HG03280 (cell line): ENCODE results near the gene RMDN2.

Experiments
- ATAC-seq: cut with Tn5 transposase; IDR thresholded peaks from one replicate; pipeline ENCODE4 v1.9.1; 2021; ENCODE audit warnings: mild to moderate bottlenecking, moderate library complexity; ENCODE audit not compliant: unreplicated experiment

RMDN2 gene, protein sequence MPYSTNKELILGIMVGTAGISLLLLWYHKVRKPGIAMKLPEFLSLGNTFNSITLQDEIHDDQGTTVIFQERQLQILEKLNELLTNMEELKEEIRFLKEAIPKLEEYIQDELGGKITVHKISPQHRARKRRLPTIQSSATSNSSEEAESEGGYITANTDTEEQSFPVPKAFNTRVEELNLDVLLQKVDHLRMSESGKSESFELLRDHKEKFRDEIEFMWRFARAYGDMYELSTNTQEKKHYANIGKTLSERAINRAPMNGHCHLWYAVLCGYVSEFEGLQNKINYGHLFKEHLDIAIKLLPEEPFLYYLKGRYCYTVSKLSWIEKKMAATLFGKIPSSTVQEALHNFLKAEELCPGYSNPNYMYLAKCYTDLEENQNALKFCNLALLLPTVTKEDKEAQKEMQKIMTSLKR

DNA sequence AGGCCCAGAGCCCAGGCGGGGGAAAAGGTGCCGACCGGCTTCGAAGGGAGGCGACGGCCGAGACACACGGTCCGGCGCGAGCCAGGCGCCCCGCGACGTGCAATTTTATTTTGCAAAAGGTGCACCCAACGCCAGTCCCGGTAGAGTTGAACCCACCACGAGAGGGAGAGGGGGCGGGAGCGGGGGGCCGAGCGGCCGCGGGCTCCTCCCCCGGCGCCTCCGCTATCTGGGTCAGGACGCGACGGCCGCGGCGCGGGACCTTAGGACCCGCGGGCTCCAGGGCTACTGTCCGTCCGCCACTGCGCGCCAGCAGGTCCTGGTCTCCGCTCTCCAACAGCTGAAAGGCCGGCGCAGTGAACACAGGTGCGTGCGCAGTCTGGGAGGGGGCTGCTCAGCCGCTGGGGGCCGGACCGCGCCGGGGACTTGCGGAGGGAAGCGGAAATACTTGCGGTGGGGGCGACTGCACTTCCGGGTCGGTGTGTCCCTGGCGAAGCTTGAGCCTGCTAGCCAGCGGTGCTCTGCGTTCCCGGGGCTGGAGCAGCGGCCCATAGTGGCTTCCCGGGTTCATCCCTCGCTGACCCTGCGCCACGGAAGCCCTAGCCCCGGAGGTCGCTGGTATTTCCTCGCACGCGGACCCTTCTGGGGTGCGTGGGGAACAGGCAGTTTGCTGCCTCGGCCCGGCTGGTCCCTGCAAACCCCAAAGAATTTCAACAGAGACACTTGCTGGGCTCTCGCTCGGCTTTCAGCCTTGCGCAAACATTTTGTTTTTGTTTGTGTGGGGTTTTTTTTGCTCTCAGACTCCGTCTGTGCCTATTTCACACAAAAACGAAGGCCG lies at the start of gene RMDN2:
Gene RMDN2, plus strand, starts transcription at position 225 of the 835 bp plus-strand sequence. CDS start 3,991 bp downstream, outside the sequence.
- peak; percentile 89 for ATAC-seq

DNA sequence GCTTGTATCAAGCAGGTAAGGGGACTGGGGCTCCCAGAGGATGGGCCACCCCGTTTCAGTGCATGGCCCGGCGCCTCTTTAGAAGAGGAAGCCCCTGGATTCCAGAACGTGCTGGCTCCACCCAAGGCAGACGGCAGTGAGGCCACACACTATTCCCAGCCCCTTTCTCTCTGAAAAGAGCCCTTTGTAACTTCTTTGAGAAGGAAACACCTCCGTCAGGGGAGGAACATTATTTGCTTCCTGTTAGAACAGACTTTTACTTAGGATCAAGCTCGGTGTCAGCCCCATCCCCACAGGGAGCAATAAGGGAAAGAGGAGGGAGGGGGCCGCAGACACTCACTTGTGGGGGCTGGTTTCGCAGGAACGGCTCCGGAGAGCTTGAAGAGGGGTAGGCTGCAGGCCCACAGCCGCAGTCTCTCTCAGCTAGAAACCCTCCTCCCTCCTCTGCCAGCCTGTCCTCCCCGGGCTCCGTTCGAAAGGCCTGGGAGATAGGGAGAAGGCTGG lies 49.6 kb upstream of the RMDN2 start:
- no peak for ATAC-seq

DNA sequence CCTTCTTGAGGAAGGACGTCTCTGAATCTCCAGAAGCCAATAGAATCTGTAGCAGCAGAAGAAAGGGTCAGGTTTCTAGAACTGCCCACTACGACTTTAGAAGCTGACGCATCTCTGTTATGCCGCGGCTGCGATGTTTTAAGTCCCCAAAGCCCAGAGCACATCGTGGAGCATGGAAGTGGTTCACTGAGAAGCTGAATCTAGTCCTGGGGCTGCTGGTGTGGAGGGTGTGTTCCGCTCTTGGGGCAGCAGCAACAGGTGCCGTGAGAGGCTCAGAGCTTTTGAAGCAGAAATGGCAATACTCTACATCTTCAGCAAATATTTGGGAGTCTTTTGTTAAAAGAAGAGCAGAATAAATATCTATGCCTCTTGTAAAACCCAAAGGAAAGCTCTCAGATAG lies 48.9 kb upstream of the RMDN2 start:
- ATAC-seq = no peak

DNA sequence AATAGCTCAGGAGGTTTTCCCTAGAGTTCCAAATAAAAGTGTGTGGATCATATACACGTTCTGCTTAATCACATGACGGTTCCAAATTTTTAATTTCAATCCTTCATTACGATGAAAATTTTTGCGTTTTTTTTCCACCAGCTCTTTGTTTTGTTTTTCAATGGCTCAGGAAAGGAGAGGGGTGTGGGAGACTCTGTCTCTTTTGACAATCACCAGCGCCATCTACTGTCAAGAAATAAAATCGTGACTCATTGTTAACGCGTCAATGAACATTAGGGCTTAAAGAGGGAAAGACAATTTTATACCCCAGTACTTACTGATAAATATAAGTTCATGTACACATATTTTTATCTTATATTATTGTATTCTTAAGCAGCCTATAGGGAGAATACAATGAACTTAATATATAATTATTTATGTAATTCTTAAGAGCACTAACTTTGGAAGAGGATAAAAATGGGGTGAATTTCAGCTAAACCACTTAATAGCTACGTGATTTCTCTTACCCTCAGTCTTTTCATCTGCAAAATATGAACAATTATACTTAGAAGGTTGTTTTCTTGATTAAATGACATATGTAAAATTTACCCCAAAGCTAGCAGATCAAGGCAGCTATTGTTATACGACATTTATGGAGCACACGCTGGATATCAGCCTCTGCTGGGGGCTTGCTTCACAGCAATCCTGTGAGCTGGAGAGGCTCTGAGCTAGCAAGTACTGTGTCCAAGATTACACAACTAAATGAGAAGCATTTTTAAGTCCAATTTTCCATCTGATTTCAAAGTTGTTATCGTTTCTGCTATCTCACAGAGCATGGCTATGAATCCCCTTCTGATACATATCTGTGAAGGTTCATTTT lies 47.4 kb upstream of the RMDN2 start:
- no peak for ATAC-seq

DNA sequence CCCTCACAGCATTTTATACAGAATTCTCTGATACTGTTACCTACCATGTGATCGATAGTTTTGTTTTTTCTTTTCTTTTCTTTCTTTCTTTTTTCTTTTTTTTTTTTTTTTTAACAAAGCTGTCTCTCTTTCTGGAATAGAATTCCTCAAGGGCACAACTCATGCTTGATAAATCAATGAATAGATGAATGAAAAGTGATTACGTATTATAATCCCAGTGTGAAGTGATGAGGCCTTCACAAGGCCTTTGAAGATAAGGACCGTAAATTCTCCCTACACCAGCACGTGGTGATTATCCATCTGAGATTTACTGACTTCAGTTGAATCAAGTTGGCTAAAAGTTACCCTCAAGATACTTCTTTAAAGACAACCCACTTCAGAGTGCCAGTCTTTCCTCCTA lies 46.6 kb upstream of the RMDN2 start:
- no peak for ATAC-seq

DNA sequence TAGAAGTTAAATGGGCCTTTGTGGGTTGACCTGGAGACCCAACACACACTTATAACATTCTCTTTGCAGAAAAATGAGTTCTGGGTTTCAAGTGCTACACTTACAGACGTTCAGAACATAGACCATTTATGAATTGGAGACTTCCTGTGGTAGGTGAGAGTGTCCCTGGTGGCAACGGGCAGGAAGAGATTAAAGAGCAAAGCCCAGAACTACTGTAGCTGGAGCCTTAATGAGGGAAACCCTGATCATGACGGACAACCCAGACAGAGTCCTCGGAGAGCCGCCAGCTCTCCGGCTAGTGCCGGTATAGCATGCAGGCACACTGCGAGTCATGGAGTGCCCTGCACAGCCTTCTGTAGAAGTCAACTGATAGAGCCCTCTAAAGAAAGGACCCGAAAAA lies 44.5 kb upstream of the RMDN2 start:
- no peak for ATAC-seq

DNA sequence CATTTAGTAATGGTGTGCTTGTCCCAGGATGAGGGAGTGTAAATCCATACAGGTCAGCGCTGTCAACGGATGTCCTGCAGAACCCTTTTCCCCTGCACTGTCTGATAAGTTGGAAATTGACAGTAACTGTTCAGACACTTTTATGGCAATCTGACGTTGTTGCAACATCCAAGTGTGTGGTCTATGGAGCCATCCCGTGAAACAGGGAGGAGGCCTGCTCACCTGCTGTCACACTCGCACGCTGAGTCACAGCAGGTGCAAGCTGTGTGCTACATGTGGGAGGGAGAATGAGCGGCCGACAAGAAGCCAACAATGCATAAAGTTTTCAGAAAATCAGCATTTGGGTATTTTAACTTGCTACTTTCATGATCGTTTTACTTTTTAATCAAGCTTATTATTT lies 43.7 kb upstream of the RMDN2 start:
- no peak for ATAC-seq

DNA sequence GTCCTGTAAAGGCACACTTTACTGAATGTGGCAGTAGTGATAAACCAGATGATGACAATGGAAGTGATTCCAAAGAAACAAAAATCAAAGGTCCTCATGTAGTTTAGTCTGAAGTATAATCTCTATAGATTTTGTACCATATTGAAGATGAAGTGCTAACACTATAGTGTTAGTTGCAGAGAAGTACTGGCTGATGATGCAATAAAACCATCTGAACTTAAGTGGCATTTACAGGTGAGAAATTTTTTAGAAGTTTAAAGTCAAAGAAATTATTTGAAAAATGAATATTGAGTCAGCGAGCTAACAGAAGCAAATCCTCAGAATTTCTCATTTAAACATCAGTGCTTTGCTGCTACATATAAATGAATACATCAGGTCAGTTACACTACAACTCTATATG lies 43.1 kb upstream of the RMDN2 start:
- ATAC-seq = no peak

DNA sequence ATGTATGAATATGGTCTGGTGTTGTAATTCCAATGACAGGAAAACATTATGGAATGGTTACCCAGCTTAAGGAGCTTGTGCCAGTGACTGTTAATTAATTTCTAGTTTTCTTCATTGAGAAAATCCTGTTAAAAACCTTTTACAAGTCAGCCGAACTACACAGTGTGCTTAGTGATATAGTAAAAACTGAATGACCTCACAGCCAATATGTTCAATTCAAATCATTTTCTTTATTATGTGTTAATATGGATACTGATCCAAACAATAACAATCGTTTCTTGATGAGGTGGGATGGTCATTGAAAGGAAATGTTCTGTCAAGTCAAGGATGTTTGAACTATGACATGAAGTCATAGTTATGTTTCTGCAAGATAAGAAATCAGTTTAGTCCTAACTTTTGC lies 41.6 kb upstream of the RMDN2 start:
- ATAC-seq = no peak

DNA sequence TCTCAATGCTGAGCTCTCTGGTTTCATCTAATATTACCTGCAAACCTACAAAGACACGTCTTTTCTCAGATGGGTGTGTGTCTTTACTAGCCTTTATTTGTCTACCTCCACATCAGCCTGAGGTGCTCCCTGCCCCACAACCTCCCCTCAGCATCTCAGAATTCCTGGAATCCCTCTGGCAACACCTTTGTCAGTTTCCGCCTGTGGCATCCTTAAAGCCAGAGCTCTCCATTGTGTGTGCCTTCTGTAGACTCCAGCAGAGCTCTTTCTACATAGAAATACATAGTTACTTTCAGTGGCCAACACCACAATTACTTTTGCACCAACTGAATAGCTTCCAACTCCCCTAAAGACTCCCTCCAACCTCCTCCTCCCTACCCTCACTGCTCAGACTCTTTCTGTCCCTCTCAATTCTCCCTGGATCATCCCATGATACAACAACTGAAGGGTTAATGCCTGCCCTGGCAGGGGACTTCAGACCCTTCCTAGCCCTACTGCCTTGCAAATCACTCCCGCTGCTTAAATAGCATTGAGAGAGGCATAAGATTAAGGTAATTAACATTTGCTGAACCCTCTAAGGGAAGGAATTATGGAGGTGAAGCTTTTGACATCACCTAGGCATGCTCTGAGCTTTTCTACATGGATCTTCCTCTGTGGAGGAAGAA lies 39.6 kb upstream of the RMDN2 start:
- ATAC-seq = no peak

DNA sequence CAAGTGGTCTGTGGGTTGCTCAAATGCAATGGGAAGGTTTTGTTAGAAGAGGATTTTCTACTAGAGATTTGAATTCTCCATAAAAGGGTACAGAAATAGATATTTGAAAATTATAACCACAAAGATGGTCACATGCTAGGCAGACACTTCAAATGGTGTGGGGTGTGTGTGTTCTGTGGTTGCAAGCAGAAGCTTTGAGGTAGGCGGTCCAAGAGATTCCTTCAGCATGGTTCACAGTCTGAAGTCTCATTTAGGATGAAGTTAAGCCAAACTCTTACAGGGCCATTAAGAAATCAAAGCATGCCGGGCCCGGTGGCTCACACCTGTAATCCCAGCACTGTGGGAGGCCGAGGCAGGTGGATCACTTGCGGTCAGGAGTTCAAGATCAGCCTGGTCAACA lies 38.3 kb upstream of the RMDN2 start:
- ATAC-seq = no peak

DNA sequence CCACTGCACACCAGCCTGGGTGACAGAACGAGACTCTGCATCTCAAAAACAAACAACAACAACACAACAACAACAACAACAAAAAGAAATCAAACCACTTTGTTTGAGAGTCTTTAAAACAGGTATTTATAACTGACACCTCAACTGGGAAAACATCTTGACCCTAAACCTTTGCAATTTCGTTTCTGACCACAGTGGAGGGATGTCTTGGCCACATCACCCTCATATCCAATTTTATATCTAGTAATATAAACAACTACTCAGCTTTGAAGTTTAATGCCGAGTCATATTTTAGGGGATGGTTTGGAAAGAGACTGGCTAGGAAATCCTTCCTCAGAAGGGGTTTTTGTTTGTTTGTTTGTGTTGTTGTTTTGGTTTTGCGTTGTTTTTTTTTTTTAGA lies 37.8 kb upstream of the RMDN2 start:
- no peak for ATAC-seq

DNA sequence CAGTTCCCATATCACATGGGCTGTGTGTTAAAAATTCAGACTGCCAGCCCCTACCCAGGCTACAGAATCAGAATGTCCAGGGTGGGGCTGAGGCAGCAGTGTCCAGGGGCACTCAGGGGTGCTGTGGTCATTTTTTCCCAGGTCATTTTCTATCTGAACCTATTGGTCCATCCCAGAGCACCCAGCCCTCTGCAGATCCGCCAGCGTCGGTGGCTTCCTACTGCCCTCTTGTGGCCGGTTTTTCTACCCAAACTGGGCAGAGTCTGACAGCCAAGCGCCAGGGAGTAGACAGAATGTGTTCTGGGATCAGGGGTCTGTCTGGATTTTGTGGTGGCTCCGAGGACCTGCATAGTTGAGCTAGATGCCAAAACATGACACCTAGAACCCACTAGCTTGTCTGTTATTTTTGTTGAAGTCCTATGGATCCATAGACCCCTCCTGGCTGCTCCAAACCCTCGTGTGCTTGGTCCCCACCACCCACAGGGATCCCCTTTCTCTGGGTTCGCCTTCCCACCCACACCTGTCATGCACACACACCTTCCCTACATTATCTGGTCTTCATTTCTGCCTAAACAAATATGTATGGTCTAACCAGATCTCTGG lies 34.1 kb upstream of the RMDN2 start:
- no peak for ATAC-seq

DNA sequence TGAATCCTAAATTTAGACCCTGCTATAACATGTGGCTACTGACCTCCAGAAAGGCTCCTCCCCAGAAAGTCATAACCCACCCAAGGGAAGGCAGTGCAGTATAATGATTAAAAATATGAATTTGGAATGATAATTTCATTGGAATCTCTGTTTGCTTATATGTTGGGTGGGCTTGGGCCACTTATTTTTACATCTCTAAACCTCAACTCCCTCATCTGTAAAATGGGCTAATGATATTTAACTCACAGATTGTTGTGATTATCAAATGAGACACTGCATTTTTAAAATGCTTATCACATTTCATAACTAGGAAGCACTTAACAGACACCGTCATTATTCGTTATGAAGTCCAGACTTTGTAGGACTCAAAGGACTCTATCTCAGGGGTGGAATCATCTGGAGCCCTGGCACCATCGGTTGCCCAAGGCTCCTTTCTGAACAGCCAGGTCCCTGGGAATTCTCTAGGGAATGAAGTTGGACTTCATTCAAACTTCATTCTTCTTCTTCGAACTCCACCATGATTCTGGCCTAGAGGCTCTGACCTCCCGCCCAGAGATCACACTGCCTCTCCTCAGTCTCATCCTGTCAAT lies 33.1 kb upstream of the RMDN2 start:
- no peak for ATAC-seq

DNA sequence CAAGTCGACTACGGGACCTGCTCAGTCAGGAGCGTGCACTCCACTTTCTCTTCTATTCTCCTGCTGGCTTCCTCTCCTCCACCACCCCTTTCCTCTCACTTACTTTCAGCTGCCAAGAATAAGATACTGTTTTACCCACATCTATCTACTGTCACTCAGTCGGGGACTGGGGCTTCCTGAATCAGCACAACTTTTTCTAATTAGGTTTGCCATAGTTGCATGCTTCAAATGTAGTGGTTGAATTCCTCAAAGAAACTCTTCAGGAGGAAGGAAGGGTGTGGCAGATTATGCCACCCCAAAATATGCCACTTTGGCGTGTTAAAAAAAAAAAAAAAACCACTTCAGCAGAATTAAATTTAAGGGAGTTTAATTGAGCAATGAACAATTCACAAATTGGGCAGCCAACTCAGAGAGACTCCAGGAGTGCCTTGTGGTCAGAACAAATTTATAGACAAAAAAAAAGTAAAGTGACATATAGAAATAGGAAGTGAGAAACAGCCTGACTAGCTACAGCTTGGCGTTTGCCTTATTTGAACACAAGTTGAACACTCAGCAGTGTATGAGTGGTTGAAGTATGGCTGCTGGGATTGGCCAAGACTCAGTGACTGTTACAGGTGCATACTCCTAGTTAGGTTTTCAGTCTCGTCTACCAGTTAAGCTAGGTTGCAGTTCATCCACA lies 32.5 kb upstream of the RMDN2 start:
- ATAC-seq = peak; percentile 67

DNA sequence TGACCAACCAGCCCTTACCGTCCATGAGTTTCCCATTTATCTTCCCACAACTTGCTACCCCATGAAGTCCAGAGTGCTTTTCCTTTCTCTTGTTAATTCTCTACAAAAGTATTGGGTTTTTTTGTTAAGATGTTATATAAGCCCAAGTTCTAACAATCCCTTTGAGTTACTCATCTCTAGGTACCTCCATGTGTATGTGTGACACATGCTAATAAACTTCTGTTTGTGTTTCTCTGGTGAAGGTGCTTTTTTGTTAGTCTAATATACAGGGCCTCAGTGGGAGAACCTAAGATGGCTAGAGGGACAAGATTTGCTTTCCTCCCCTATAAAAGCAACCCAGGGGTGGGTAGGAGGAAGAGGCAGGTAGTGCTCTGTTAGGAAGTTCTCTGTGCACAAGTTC lies 31.8 kb upstream of the RMDN2 start:
- ATAC-seq = no peak

DNA sequence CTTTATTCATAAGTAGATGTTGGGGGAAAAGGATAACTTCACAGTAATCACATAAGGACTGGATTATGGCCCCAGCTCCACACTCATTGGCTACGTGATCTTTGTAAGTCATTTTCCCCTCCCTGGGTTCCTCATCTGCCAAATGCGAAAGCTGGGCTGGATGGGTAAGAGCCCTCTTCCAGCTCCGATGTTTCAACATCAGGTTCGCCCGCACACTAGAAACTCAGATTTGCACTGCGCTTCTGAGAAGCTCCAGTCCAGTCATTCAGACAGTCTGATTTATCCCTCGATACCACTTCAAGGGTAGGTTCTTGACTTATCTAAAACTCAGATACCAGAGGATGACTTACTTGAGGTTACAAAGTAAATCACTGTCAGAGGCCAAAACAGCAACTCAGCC lies 31.0 kb upstream of the RMDN2 start:
- no peak for ATAC-seq

DNA sequence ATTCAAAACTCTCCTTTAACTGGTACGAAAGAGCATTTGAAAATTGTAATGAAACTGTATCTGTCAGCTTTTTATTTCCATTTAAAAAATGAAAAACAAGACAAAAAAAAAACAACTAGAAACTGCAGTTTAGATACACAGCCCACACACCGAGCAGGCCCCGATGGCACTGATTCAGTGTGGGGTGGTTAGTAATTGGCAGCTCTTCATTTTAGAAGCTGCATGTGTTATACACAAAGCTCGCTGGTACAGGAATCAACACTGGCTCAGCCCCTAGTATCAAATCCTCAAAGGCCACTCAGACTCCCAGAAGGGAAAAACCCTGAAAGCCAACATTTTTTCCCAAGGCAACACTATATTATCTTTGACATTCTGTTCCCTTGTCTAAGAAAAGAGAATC lies 30.5 kb upstream of the RMDN2 start:
- no peak for ATAC-seq

DNA sequence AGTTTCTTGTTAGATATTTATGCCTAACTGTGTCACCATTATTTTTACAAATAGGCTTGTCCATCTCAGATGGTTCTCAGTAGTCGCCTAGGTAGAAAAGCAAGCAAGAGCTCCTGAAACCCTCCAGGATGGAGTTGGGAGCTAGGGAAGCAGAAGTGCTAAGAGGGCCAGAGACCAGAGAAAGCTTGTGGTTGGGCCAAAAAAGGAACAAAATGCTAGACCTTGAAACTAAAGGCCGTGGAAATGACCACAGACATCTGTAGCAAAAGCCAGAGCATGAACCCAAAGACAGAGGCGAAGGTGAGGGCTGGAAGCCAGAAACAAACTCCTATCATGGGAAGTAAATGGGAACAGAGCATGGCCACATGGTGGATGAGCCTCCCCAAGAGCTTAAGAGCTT lies 29.9 kb upstream of the RMDN2 start:
- no peak for ATAC-seq
